Muscle of leg (tissue), 11 donors: ENCODE data around the gene FGD4. TPM values are rescaled to one million over a fixed set of nuclear protein-coding genes. Genes with fewer than 3 reads are reported as not detected.
A peak's percentile ranks its signal among the peaks of the same experiment; 100 is the strongest.

Experiments used
- DNase-seq: peaks from one replicate; pipeline ENCODE4 v3.0.0; 2013
- H3K27ac ChIP-seq: one replicate; pipeline ENCODE4 v1.5.1; 2013; ENCODE audit warnings: mild to moderate bottlenecking, low read length, control low read depth
- H3K27me3 ChIP-seq: one replicate; pipeline ENCODE4 v1.6.1; 2013; ENCODE audit warnings: low read length; ENCODE audit not compliant: control insufficient read depth, insufficient read depth
- H3K36me3 ChIP-seq: one replicate; pipeline ENCODE4 v1.6.1; 2013; ENCODE audit warnings: low read length; ENCODE audit not compliant: control insufficient read depth, insufficient read depth
- H3K4me1 ChIP-seq: one replicate; pipeline ENCODE4 v1.6.1; 2013; ENCODE audit warnings: low read length; ENCODE audit not compliant: control insufficient read depth, insufficient read depth
- H3K4me3 ChIP-seq: one replicate; pipeline ENCODE4 v1.5.1; 2013; ENCODE audit warnings: low read length, control low read depth
- H3K9me3 ChIP-seq: replicated peaks from 2 replicates; pipeline ENCODE4 v1.6.1; 2013; ENCODE audit warnings: low read depth, low read length; ENCODE audit not compliant: control insufficient read depth
- WGBS: methylation state at CpG from one replicate; pipeline ENCODE4 v1.1.5; 2013; ENCODE audit warnings: missing lambda C conversion rate; ENCODE audit not compliant: insufficient coverage; 5-methylcytosine and 5-hydroxymethylcytosine counted together
- polyA plus RNA-seq, 8 donors: library from polyadenylated mRNA; unstranded; fragments of 120-200 nt; gene quantifications; one replicate each; pipeline versions ENCODE4 v1.2.1 to v1.2.3, GENCODE V29; 2013; ENCODE audit warnings: inconsistent platforms in 1 of 8, low replicate concordance in 1 of 8; ENCODE audit not compliant: insufficient read length in 8 of 8, insufficient read depth in 1 of 8
- total RNA-seq: library from RNA; stranded (reverse); fragments of 120-200 nt; gene quantifications from one replicate; pipeline ENCODE4 v1.2.4, GENCODE V29; 2013

The FGD4 gene
- total and polyA plus RNA-seq, 9 donors: 12.9 to 35.4 (median 17.1) TPM

GRCh38 chr12:32679091-32679919 is 279.9 kb downstream of the FGD4 start, which contains the start of gene DNM1L:
Gene DNM1L, plus strand, starts transcription at chr12:32679301. Its CDS starts 63 bp downstream, at chr12:32679364.
- Histone ChIP-seq H3K36me3 (no peaks in the 10 kb centered on the region), H3K27ac (peak within 1 kb of the TSS; percentile 96), H3K9me3 (no peaks in the 10 kb centered on the region), H3K4me3 (peak within 1 kb of the TSS; percentile 74), H3K27me3 (no peaks in the 10 kb centered on the region), H3K4me1 (no peaks in the 10 kb centered on the region)
- peak; percentile 99 for DNase-seq
- WGBS: under 1% methylated on average over 73 of the region's 76 CpGs

GRCh38 chr12:32679920-32680237 is 280.5 kb downstream of the FGD4 start:
- Histone ChIP-seq H3K4me1 (no peaks in the 10 kb centered on the region), H3K9me3 (no peaks in the 10 kb centered on the region), H3K27ac (peak overlapping the region; percentile 96), H3K36me3 (no peaks in the 10 kb centered on the region), H3K4me3 (peak overlapping the region; percentile 74), H3K27me3 (no peaks in the 10 kb centered on the region)
- 1% methylated on average over 13 of the region's 14 CpGs for WGBS
- DNase-seq: no peak

GRCh38 chr12:32680787-32681186 is 281.4 kb downstream of the FGD4 start:
- Histone ChIP-seq H3K4me3 (no peak overlapping the region), H3K27me3 (no peaks in the 10 kb centered on the region), H3K9me3 (no peaks in the 10 kb centered on the region), H3K4me1 (no peaks in the 10 kb centered on the region), H3K27ac (no peak overlapping the region), H3K36me3 (no peaks in the 10 kb centered on the region)
- DNase-seq: no peak

- Histone ChIP-seq H3K9me3 (no peaks in the 10 kb centered on the region), H3K4me3 (no peak overlapping the region), H3K4me1 (no peaks in the 10 kb centered on the region), H3K36me3 (no peaks in the 10 kb centered on the region), H3K27me3 (no peaks in the 10 kb centered on the region), H3K27ac (no peak overlapping the region)
- no peak for DNase-seq
- 63% methylated on average over 4 of the region's 11 CpGs for WGBS
Measured at GRCh38 chr12:32681272-32681671, 281.9 kb downstream of the FGD4 start.

- DNase-seq: no peak
- no CpG with 5 or more reads among the region's 1 CpG for WGBS
- H3K36me3 ChIP-seq: no peaks in the 10 kb centered on the region
- H3K27me3 ChIP-seq: no peaks in the 10 kb centered on the region
- H3K9me3 ChIP-seq: no peaks in the 10 kb centered on the region
- no peak overlapping the region for H3K4me3 ChIP-seq
- no peak overlapping the region for H3K27ac ChIP-seq
- no peaks in the 10 kb centered on the region for H3K4me1 ChIP-seq
Measured at GRCh38 chr12:32686340-32686739, 287.0 kb downstream of the FGD4 start.

- H3K4me3 ChIP-seq: no peak overlapping the region
- no peaks in the 10 kb centered on the region for H3K36me3 ChIP-seq
- H3K4me1 ChIP-seq: no peaks in the 10 kb centered on the region
- no peak overlapping the region for H3K27ac ChIP-seq
- no peaks in the 10 kb centered on the region for H3K9me3 ChIP-seq
- no peak for DNase-seq
- no peaks in the 10 kb centered on the region for H3K27me3 ChIP-seq
Measured at GRCh38 chr12:32688786-32689185, 289.4 kb downstream of the FGD4 start.

- Histone ChIP-seq H3K4me3 (no peak overlapping the region), H3K9me3 (peaks cover 5% of the 10 kb centered on the region), H3K36me3 (no peaks in the 10 kb centered on the region), H3K4me1 (no peaks in the 10 kb centered on the region), H3K27ac (no peak overlapping the region), H3K27me3 (no peaks in the 10 kb centered on the region)
- no peak for DNase-seq
- WGBS: 80% methylated on average over 6 of the region's 8 CpGs
Measured at GRCh38 chr12:32690927-32691326, 291.6 kb downstream of the FGD4 start.

- no peaks in the 10 kb centered on the region for H3K4me1 ChIP-seq
- H3K27ac ChIP-seq: no peak overlapping the region
- H3K27me3 ChIP-seq: no peaks in the 10 kb centered on the region
- no peak for DNase-seq
- no peaks in the 10 kb centered on the region for H3K36me3 ChIP-seq
- no CpG with 5 or more reads among the region's 1 CpG for WGBS
- H3K9me3 ChIP-seq: peaks cover 7% of the 10 kb centered on the region
- no peak overlapping the region for H3K4me3 ChIP-seq
Measured at GRCh38 chr12:32692358-32692757, 293.0 kb downstream of the FGD4 start.

- H3K4me3 ChIP-seq: no peak overlapping the region
- H3K4me1 ChIP-seq: no peaks in the 10 kb centered on the region
- H3K36me3 ChIP-seq: no peaks in the 10 kb centered on the region
- no peak overlapping the region for H3K27ac ChIP-seq
- no peaks in the 10 kb centered on the region for H3K27me3 ChIP-seq
- no CpG with 5 or more reads among the region's 1 CpG for WGBS
- DNase-seq: no peak
- peaks cover 7% of the 10 kb centered on the region for H3K9me3 ChIP-seq
Measured at GRCh38 chr12:32693036-32693435, 293.7 kb downstream of the FGD4 start.
